ENCODE measurements around the gene OGDH.

OGDH gene

GRCh38 chr7:44733708-44734481, 127.5 kb downstream of the OGDH start:
- in situ Hi-C loops (cut with MboI; ENCODE audit: low sequenced_read_pairs): no loop called here

- in situ Hi-C loops (cut with MboI; ENCODE audit: low sequenced_read_pairs): no loop called here
Measured at GRCh38 chr7:44735403-44736165, 129.2 kb downstream of the OGDH start.

GRCh38 chr7:44736896-44737295, 130.5 kb downstream of the OGDH start:
- in situ Hi-C loops (cut with MboI; ENCODE audit: low sequenced_read_pairs): no loop called here

GRCh38 chr7:44738051-44738723, 131.8 kb downstream of the OGDH start:
- in situ Hi-C loops (cut with MboI; ENCODE audit: low sequenced_read_pairs): no loop called here

GRCh38 chr7:44738876-44739665, 132.6 kb downstream of the OGDH start:
- in situ Hi-C loops (cut with MboI; ENCODE audit: low sequenced_read_pairs): no loop called here

- in situ Hi-C loops (cut with MboI; ENCODE audit: low sequenced_read_pairs): no loop called here
Measured at GRCh38 chr7:44740055-44740454, 133.6 kb downstream of the OGDH start.

- in situ Hi-C loops (cut with MboI; ENCODE audit: low sequenced_read_pairs): no loop called here
Measured at GRCh38 chr7:44743750-44744149, 137.3 kb downstream of the OGDH start.

- in situ Hi-C loops (cut with MboI; ENCODE audit: low sequenced_read_pairs): no loop called here
Measured at GRCh38 chr7:44748045-44748947, 141.9 kb downstream of the OGDH start, which contains the start of gene ZMIZ2. TSS of gene ZMIZ2 (plus strand) at chr7:44748847. CDS start at chr7:44756250, 7,403 bp downstream.

- in situ Hi-C loops (cut with MboI; ENCODE audit: low sequenced_read_pairs): no loop called here
Measured at GRCh38 chr7:44748948-44749731, 142.7 kb downstream of the OGDH start.

GRCh38 chr7:44749992-44750391, 143.6 kb downstream of the OGDH start:
- in situ Hi-C loops (cut with MboI; ENCODE audit: low sequenced_read_pairs): no loop called here

GRCh38 chr7:44750424-44750823, 144.0 kb downstream of the OGDH start:
- in situ Hi-C loops (cut with MboI; ENCODE audit: low sequenced_read_pairs): no loop called here

- in situ Hi-C loops (cut with MboI; ENCODE audit: low sequenced_read_pairs): no loop called here
Measured at GRCh38 chr7:44750921-44751571, 144.6 kb downstream of the OGDH start.

- in situ Hi-C loops (cut with MboI; ENCODE audit: low sequenced_read_pairs): no loop called here
Measured at GRCh38 chr7:44752822-44753221, 146.4 kb downstream of the OGDH start.

- in situ Hi-C loops (cut with MboI; ENCODE audit: low sequenced_read_pairs): no loop called here
Measured at GRCh38 chr7:44754802-44755697, 148.6 kb downstream of the OGDH start.

- in situ Hi-C loops (cut with MboI; ENCODE audit: low sequenced_read_pairs): no loop called here
Measured at GRCh38 chr7:44755698-44756627, 149.5 kb downstream of the OGDH start.

GRCh38 chr7:44756904-44757303, 150.5 kb downstream of the OGDH start:
- in situ Hi-C loops (cut with MboI; ENCODE audit: low sequenced_read_pairs): no loop called here

Data from hTERT RPE-1 (cell line).